ENCODE measurements around the gene GLIS2. TPM values are rescaled to one million over a fixed set of nuclear protein-coding genes. Genes with fewer than 3 reads are reported as not detected.

The GLIS2 gene
- total RNA-seq, 1 donor from 2014 or later: 23.2 TPM

GRCh38 chr16:4324492-4325252, 8.8 kb downstream of the GLIS2 start:
- Mint-ChIP-seq H3K4me1 (ENCODE audit: low read depth) (peaks cover 9% of the 10 kb centered on the region), H3K27me3 (no peaks in the 10 kb centered on the region), H3K36me3 (ENCODE audit: insufficient read depth) (no peaks in the 10 kb centered on the region), H3K9me3 (ENCODE audit: low read depth) (no peaks in the 10 kb centered on the region), H3K27ac (peak overlapping the region; percentile 84), H3K4me3 (ENCODE audit: low read depth) (no peak overlapping the region)
- no peak for TF ChIP-seq CTCF (IDR thresholded peaks at IDR 0.05; ENCODE audit: unreplicated experiment)
- DNase-seq (ENCODE audit: low spot score, unreplicated experiment): no peak

GRCh38 chr16:4325253-4325758, 9.4 kb downstream of the GLIS2 start:
- no peaks in the 10 kb centered on the region for H3K36me3 Mint-ChIP-seq (ENCODE audit: insufficient read depth)
- peaks cover 9% of the 10 kb centered on the region for H3K4me1 Mint-ChIP-seq (ENCODE audit: low read depth)
- H3K27me3 Mint-ChIP-seq: no peaks in the 10 kb centered on the region
- no peak overlapping the region for H3K4me3 Mint-ChIP-seq (ENCODE audit: low read depth)
- no peak for DNase-seq (ENCODE audit: low spot score, unreplicated experiment)
- no peak overlapping the region for H3K27ac Mint-ChIP-seq
- no peak for TF ChIP-seq CTCF (IDR thresholded peaks at IDR 0.05; ENCODE audit: unreplicated experiment)
- no peaks in the 10 kb centered on the region for H3K9me3 Mint-ChIP-seq (ENCODE audit: low read depth)

- Mint-ChIP-seq H3K27me3 (no peaks in the 10 kb centered on the region), H3K9me3 (ENCODE audit: low read depth) (no peaks in the 10 kb centered on the region), H3K4me3 (ENCODE audit: low read depth) (peak overlapping the region; percentile 52), H3K36me3 (ENCODE audit: insufficient read depth) (no peaks in the 10 kb centered on the region), H3K4me1 (ENCODE audit: low read depth) (peaks cover 9% of the 10 kb centered on the region), H3K27ac (no peak overlapping the region)
- no peak for TF ChIP-seq CTCF (IDR thresholded peaks at IDR 0.05; ENCODE audit: unreplicated experiment)
- DNase-seq (ENCODE audit: low spot score, unreplicated experiment): no peak
These were observed 11.6 kb downstream of the GLIS2 start for GRCh38 chr16:4327386-4328045.

- Mint-ChIP-seq H3K9me3 (ENCODE audit: low read depth) (no peaks in the 10 kb centered on the region), H3K4me3 (ENCODE audit: low read depth) (peak overlapping the region; percentile 52), H3K27ac (peak overlapping the region; percentile 69), H3K36me3 (ENCODE audit: insufficient read depth) (no peaks in the 10 kb centered on the region), H3K4me1 (ENCODE audit: low read depth) (peaks cover 9% of the 10 kb centered on the region), H3K27me3 (no peaks in the 10 kb centered on the region)
- peak; percentile 69 for DNase-seq (ENCODE audit: low spot score, unreplicated experiment)
- TF ChIP-seq CTCF (IDR thresholded peaks at IDR 0.05; ENCODE audit: unreplicated experiment): peak; percentile 57
These were observed 12.3 kb downstream of the GLIS2 start for GRCh38 chr16:4328046-4328781.

All from progenitor cell of endocrine pancreas (in vitro differentiated cells).